HK-2 (cell line): Measurements from ENCODE around the gene LIMCH1.
"Not testable (repeated sequence)": the region's sequence is repeated elsewhere in the genome, so short reads cannot be mapped to it uniquely, and the experiment has no call there.

Source experiments
- DNase-seq: peaks from one replicate; pipeline ENCODE4 v3.0.0-alpha.2; 2018; ENCODE audit not compliant: unreplicated experiment

The LIMCH1 gene

GRCh38 chr4:41642746-41643145, 104.8 kb downstream of the LIMCH1 start:
- DNase-seq: not testable (repeated sequence)

- DNase-seq: no peak
Measured at GRCh38 chr4:41643331-41643730, 105.4 kb downstream of the LIMCH1 start.

- peak; percentile 47 for DNase-seq
Measured at GRCh38 chr4:41644288-41644914, 106.4 kb downstream of the LIMCH1 start.

- no peak for DNase-seq
Measured at GRCh38 chr4:41644915-41645295, 106.9 kb downstream of the LIMCH1 start.

DNA sequence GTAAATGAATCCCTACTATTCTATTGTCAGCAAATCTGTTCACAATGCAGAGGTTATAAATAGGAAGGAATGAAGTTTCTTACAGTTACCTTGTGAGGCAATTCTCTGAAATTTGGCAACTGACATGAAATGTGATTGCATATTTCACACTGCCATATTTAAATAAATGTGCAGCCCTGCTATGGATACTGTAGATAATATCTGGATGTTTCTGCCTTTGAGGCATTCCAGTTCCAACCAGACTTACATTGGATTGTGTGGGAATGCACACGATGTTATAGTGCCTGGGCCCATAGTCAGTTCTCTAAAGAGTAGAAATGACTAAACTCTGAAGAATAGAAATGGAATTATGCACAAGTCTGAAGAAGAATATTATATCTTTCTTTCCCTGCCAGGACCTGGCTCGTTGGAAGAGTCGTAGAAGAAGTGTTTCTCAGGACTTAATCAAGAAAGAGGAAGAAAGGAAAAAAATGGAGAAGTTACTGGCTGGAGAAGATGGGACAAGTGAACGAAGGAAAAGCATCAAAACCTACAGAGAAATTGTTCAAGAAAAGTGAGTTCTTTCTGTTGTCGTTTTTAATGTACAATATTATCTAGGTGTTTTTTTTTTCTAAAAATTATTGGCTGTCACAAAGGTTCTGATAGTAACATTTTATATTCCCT, 107.9 kb downstream of the LIMCH1 start:
- no peak for DNase-seq

- DNase-seq: no peak
Measured at GRCh38 chr4:41646862-41647261, 108.9 kb downstream of the LIMCH1 start.

DNA sequence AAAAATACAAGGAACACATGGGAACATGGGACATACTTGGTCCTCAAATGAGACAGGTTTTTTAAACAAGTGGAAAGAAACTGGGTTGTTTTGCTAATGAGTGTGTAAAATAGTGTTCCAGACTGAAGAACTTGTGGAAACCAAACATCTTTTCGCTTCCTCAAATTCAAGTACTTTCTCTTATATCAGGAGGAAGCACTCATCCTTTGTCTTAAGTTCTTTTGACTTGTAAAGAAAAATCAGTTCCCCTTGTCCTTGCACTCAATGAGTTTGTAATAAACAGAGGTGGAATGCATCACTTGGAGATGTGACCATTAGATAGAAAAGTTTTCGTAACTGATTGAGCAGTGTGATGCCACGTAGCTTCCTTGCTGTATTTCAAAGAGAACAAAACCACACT, 109.4 kb downstream of the LIMCH1 start:
- DNase-seq: no peak

DNA sequence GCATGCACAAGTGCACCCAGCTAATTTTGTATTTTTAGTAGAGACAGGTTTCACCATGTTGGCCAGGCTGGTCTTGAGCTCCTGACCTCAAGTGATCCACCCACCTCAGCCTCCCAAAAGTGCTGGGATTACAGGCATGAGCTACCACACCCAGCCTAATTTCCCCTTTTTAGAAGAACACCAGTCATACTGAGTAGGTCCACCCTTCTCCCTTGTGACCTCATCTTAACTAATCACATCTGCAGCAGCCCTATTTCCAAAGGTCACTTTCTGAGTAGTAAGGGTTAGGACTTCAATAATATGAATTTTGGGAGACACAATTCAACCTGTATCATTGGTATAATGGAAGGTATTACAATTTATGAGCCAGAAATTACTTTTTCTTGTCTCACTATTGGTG, 113.2 kb downstream of the LIMCH1 start:
- DNase-seq: not testable (repeated sequence)

DNA sequence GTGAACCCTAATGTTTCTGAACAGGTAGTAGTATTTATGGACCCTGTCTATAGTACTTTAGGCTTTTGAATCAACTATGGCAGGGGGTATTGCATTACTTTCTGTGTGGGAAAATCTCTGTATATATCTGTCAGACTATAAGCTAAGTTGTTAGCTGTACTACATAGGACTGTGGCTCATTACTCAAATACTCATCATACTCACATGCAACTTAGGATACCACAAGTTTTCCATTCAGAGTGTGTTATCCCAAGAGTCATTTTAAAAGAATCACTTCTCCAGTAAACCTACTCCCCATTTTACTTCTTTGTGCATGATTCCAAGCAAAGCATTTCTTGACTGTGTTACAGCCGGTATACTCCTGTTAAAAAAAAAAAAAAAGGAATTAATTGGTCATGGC, 115.0 kb downstream of the LIMCH1 start:
- DNase-seq: no peak

DNA sequence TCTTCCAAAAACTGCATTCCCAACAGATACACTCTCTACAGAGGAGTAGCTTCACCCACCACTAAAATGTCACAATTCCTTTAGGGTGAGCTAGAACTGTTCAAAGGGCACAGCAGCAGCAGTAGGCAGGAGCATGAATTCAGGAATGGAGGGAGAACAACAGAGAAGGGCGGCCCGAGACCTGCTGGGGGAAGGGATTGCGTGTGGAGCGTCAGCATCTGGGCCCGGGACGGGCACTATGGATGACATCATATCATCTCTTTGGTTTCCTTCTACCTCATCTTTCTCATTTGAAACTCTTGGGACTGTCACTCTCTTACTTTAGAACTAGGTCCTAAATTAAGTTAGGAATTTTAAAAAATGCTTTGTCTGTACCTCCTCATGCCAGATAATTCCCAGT, 115.6 kb downstream of the LIMCH1 start:
- no peak for DNase-seq

DNA sequence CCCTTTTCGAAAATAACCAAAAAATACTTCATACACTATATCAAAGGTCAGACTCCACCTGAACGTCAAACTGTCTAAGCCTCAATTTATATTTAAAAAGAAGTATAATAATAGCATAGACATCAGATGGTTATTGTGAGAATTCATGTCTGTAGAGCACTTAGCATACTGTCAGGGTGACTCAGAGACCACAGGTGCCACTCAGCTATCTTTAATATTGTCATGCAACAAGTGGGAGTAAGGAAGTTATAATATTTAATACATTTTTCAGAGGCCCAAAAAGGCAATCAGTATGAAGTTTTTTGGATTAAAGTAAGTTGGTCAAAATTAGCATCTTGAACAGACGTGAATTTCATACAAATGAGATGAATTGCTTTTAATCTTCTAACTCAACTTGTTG, 117.2 kb downstream of the LIMCH1 start:
- DNase-seq: no peak

- DNase-seq: no peak
Measured at GRCh38 chr4:41656106-41656505, 118.1 kb downstream of the LIMCH1 start.

DNA sequence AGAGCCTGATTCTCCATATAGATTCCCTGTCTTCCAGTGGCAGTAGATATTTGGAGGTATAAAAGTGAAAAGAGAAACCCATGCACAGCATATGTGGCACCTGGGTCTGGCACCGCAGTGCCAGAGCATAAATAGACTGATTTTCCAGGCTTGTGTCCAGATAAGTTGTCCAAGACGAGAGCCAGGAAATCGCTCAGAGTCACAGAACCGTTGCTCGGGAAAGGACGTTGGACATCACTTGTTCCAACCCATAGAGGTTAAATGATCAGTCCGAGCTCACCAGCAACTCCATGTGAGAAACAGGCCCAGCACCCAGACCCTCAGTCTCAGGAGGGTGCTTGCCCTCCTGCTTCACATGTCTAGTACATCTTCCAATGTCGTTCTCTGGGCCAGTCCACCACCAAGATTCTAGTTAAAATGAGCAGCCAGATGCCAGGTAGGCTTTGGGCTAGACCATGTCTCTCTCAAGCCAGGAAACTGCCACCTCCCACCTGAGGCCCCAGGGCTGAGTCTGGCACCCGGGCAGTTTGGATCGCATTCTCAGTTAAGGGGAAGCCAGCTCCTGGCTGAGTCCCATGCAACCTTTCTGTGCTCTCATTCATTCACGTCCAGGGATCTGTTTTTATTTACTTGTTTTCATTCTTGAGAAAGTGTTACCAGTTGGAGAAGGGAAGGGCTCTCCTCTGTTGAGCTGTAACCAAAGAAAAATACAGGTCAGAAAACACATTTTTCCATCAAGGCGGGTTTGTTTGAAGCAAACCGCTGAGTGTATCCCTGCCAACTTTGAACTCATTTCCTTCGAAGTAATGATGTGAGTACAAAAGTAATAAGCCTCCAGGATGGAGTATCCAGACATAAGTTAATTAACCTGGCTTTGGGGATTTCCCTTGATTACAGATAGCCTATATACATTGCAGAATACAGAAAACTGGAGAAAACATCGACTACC, 118.9 kb downstream of the LIMCH1 start:
- DNase-seq: no peak

DNA sequence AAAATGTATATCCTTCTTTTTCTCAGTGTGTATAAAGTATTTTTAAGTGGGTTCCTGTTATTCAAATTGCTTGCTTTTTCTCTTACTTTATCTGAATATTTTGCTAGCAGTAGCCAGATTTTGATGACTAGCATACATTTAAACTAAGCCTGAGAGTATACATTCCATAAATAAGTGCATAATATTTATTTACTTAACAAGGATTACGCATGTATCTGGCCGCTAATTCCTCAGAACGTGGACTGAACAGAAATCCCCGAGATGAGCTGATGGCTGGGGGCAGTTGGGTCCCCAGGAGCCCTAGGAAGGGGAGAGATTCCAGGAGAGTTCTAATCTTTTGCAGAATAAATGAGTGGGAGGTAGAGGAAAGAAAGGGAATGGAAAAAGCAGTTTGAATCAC, 119.6 kb downstream of the LIMCH1 start:
- DNase-seq: no peak

DNA sequence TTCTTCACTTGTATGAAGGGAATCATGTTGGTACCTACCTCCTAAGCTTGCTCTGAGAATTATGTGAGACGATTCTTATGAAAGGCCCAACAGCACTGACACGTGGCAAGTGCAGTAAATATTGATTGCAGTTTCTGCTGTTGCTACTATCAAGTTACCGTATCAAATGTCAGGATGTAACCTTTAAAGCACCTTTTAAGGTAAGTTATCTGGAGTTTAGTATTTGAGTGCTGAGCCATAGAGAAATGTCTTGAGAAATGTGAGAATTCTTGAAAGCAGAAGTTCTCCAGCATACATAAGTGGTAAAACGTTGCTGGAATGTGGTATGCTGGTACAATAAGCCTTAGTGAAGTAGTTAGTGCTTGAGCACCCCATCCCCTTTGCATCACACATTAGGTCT, 120.2 kb downstream of the LIMCH1 start:
- DNase-seq: no peak

DNA sequence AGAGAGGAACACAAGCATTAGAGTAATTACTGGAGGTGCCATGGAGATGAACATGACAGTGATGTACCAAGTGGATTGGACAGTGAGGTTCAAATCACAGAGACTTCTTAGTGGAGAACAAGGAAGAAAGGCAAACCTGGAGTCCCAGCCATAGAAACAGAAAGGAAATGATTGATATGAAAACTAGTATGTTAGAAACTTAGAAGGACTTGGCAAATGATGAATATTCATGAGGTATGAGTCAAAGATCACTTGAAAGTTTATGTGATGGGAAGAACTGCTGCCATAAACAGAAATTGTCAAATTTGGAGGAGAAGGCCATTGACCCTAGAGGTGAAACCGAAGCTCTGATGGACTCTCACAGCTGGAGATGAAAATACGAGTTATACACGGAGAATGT, 122.4 kb downstream of the LIMCH1 start:
- no peak for DNase-seq

DNA sequence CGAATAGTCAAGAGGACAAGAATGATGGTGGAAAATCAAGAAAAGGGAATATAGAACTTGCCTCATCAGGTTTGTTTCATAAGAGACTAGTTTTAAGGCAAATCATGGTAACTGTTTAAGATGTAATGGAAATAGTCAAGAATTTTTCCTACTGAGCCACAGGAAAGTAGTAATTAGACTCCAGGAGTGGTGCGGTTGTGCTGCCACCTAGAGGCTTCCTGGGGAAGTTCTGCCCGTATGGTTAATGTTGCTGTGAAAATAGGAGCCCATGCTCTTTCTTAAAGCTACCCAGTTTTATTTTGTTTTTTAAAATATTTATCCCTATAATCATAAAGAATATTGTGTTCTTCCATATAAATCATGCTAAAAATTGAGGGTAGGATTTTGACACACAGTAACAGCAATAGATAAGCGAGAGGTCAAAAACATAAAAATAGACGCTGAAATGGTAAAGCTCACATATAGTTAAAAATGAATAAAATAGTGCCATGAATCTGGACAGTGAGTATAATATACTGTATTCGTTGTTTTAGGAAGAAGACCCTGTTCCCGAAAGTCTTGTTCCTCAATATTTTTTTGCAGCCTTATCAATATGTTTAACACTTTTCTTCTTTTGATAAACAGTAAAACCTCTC, 123.6 kb downstream of the LIMCH1 start:
- peak; percentile 54 for DNase-seq

DNA sequence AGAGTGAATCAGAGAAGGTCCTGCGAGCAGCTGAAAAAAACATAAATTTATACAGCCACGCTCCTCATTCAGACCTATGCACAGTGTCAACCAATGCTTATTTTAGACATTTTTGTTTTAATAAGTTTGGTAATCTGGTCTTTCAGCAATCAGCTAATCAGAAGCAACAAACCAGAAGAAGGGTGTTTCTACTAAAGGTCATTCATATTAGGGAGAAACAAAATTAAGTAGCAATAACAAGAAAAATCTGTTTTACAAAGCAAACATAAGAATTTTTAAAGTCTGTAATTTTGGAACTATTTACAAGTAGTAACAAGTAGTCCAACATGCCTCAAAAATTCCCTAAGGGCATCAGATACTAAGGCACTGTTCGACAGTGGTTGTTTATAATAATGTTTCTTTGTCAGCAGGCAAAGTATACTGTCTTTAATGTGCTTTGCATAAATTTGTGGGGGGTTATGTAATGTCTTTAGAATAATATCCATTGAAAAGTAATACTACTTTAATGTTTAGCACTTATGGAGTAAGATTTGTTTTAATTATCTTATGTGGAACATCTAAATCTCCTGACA, 127.8 kb downstream of the LIMCH1 start:
- no peak for DNase-seq

- DNase-seq: no peak
Measured at GRCh38 chr4:41668024-41668423, 130.1 kb downstream of the LIMCH1 start.

DNA sequence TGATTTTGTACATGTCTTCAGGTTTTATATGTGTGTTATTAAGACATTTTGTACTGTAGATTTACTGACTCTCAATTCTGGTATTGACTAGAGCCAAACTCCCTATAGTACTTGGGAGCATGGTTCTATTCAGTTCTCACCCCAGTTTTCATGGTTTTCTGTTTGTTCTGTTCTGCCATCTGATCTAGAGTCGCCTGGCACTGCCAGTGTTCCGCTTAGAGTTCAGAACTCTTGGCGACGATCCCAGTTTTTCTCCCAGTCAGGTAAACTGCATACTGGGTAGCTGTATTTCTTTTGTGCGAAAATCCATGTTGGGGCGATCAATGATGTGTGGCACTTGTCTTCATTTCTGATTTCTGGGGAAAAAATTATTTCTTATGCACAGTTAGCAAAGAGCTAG, 132.6 kb downstream of the LIMCH1 start:
- DNase-seq: no peak

DNA sequence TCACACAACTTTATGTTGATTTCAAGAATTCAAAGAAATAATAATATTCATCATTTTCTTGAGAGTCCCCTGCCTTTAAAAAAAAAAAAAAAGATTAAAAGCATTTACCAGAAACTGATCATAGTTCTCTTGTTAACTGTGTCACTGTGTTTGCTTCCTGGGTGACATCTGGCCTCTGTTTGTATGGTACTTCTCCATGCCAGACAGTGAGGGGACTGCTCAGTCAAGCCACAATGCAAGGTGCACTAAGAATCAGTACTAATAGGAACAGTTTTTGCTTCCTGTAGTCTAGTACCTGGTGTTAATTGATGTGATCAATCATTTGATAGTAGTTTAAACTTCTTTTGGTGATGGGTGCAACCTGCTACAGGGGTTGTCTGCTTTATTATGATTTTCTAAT, 133.0 kb downstream of the LIMCH1 start:
- DNase-seq: no peak
